PFSK-1 (cell line): ENCODE data around the gene APPL2.

ENCODE experiments used
- FOXP2 ChIP-seq: optimal IDR thresholded peaks from 2 replicates; pipeline ENCODE3; 2011; ENCODE audit warnings: borderline replicate concordance, control low read depth, inconsistent platforms; ENCODE audit not compliant: insufficient read depth; ENCODE audit errors: extremely low read length, extremely low read depth
- POLR2AphosphoS5 ChIP-seq: IDR thresholded peaks from 2 replicates; pipeline ENCODE4 v1.6.1; 2012; ENCODE audit warnings: low read depth, mild to moderate bottlenecking, control low read depth, low read length, moderate library complexity
- SIN3A ChIP-seq: IDR thresholded peaks from 2 replicates; pipeline ENCODE4 v1.6.1; 2012; ENCODE audit warnings: mild to moderate bottlenecking, low read length, moderate library complexity, borderline replicate concordance; ENCODE audit not compliant: insufficient read depth
- TAF1 ChIP-seq: IDR thresholded peaks from 2 replicates; pipeline ENCODE4 v1.6.1; 2012; ENCODE audit warnings: low read length, control low read depth, borderline replicate concordance; ENCODE audit not compliant: insufficient read depth
- TF ChIP-seq, protein P1 (sequence below), 2 experiments: IDR thresholded peaks; 2 replicates each; pipeline versions ENCODE4 v1.6.1 to v1.8.0; 2011 to 2012; ENCODE audit warnings: low read depth in 2 of 2, low read length in 2 of 2, control low read depth in 1 of 2, inconsistent platforms in 1 of 2, mild to moderate bottlenecking in 1 of 2, moderate library complexity in 1 of 2; ENCODE audit not compliant: insufficient read depth in 1 of 2

APPL2 gene

GRCh38 chr12:105141320-105141922 is 94.6 kb downstream of the APPL2 start:
- no peak for TF ChIP-seq POLR2AphosphoS5
- TF ChIP-seq SIN3A, result no peak

DNA sequence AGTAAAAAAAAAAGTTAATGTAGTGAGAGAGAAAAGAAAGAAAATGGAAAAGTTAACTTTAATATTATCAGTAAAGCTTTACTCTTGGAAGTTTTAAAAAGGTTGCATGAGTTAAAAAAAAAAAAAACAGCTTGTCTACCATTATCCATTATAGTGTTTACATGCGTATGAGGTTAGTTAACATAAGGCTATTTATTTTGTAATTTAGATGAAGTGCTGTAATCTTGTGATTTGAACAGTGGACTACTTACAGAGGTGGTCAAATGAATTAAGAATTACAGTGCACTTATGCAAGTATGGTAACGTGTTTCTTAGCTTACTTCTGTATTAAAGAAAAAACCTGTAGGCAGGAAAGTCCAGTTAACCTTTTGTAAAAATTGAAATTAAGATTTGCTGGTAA is 97.7 kb downstream of the APPL2 start:
- TF ChIP-seq FOXP2 (no peak), SIN3A (no peak), TAF1 (no peak), POLR2AphosphoS5 (no peak)
- TF ChIP-seq, protein P1, sequence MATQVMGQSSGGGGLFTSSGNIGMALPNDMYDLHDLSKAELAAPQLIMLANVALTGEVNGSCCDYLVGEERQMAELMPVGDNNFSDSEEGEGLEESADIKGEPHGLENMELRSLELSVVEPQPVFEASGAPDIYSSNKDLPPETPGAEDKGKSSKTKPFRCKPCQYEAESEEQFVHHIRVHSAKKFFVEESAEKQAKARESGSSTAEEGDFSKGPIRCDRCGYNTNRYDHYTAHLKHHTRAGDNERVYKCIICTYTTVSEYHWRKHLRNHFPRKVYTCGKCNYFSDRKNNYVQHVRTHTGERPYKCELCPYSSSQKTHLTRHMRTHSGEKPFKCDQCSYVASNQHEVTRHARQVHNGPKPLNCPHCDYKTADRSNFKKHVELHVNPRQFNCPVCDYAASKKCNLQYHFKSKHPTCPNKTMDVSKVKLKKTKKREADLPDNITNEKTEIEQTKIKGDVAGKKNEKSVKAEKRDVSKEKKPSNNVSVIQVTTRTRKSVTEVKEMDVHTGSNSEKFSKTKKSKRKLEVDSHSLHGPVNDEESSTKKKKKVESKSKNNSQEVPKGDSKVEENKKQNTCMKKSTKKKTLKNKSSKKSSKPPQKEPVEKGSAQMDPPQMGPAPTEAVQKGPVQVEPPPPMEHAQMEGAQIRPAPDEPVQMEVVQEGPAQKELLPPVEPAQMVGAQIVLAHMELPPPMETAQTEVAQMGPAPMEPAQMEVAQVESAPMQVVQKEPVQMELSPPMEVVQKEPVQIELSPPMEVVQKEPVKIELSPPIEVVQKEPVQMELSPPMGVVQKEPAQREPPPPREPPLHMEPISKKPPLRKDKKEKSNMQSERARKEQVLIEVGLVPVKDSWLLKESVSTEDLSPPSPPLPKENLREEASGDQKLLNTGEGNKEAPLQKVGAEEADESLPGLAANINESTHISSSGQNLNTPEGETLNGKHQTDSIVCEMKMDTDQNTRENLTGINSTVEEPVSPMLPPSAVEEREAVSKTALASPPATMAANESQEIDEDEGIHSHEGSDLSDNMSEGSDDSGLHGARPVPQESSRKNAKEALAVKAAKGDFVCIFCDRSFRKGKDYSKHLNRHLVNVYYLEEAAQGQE (IDR thresholded peaks at IDR 0.05; ENCODE audit: insufficient read depth in 1 of 2, low read depth in 2 of 2, low read length in 2 of 2), result no peak
